ENCODE measurements around the gene MRGPRD.
A peak's percentile ranks its signal among the peaks of the same experiment; 100 is the strongest.

Gene MRGPRD

GRCh38 chr11:68966894-68967780 is 13.6 kb downstream of the MRGPRD start:
- DNase-seq: no peak

DNA sequence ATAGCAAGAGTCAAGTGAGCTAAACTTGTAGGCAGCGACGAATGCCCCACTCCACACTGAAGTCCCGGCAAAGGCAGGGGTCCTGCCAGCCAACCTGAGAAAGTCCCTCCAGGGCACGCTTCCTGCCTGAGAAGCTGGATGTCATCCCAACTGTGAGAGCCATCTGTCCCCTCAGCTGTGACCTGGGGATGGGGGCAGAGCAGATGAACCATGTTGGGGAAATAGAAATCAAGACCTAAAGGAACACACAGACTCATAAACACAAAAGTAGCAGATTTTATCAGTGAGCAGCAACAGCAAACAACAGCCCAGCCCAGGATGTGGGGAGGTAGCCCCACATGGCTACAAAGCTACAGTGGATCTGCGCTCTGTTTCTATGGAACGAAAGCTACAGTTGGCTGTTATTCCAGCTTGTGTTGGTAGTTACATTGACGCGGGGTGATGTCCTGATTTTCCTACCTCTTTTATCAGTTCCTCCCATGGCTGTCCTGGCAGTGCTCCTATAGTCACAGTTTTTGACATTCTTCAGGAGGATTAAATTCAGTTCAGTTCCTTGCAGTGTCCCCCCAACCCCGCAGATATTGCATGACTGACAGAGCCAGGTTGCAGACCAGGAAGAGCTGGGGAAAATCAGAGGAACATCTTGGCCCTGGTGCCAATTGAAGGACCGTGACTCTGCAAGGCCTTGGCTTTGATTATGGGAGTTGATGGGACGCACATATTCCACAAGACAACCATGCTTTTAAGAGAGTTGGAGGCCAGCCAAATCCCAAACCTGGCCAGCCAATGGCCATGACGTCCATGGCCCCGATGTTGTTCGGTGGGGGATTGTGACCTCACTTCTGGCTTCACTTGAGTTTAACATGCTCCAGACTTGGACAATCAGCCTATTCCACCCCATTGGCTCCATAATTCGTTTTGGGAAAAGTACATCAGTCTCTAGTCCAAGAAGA is 14.6 kb downstream of the MRGPRD start:
- no peak for DNase-seq

DNA sequence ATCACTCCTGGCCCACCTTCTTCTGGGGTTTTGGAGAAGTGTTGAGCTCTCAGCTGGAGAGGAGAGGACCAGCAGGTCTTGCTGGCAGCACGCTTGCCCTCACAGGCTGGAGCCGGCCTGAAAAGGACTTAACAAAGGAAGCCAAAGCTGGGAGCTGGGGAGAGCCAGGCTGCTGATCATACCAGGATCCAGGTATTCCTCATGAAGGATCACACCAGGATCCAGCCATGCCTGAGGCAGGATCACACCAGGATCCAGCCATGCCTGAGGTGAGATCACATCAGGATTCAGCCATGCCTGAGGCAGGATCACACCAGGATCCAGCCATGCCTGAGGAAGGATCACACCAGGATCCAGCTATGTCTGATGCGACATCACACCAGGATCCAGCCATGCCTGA is 17.0 kb downstream of the MRGPRD start:
- DNase-seq: no peak

GRCh38 chr11:68962527-68963250 is 18.1 kb downstream of the MRGPRD start:
- no peak for DNase-seq

- DNase-seq: no peak
These were observed 19.5 kb downstream of the MRGPRD start for GRCh38 chr11:68961245-68961644.

DNA sequence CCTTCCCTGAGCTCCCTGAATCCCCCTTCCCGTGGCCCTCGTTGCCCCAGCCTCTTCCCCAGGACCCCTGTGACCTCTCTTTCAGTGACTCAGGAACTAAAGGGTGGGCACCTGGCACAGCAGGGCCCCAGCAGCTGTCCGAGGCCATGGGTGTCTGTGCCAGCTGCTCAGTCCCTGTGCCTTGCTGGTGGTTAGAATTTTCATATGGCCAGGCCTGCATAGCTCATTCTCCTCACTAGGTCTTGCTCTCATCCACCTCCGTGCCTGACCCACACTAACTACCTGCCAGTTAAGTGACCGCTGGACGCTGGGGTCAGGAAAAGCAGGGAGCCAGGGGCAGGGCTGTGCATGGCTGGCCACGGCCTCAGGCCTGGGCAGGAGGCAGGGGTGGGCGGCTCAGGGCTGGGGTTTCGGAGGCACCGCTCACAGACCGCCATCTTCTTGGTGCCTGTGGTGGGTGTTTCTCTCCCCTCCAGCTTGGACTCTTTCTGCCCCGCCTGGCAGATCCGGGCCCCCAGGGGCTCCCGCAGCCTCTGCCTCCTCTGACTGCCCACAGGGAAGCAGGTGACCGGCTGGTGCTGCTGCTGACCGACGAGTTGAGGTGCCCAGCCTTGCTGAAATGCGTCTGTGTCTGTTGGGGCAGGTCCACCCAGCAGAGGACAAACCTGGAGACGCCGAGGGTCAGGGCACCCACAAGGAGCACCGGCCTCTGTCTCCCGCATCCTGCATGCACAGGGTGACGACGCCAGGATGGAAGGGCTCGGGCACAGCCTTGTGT is 20.3 kb downstream of the MRGPRD start:
- DNase-seq: no peak

GRCh38 chr11:68959465-68960293 is 21.1 kb downstream of the MRGPRD start:
- no peak for DNase-seq

DNA sequence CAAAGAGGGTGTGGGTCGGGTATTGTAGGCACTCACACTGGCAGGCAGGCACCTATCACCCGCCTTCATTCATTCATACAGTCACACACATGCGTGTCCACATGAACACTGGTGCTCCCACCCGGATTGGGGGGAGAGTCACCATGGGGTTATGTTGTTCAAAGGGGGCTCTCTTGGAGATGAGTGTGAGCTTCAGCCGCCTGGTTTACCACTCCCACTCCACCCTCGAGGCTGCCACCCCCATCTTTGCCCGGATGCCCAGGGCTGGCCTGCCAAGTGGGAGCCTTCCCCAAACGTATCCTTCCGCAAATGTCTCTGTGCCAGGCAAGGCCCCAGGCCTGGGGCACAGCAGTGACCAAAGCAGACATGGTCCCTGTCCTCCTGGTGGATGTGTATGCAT is 22.6 kb downstream of the MRGPRD start:
- no peak for DNase-seq

- DNase-seq: no peak
These were observed 24.1 kb downstream of the MRGPRD start for GRCh38 chr11:68956547-68957254.

DNA sequence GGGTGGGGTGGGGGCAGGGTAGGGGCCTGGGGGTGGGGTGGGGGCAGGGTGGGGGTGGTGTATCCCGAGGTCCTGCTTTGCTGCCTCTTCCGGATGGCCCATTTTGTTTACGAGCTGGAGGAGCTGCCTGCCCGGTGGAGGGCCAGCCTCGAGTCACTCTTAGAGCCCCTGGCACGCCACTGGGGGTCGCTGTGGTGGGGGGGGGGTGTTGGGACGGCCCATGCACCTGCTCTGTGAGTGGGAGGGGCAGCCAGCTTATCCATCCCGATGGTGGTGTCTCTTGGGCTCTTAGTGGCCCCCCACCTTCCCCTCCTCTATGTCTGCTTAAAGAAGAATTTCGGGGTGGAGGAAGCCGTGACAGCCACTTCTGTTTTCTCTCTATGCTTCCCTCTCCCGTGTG is 24.6 kb downstream of the MRGPRD start:
- no peak for DNase-seq

DNA sequence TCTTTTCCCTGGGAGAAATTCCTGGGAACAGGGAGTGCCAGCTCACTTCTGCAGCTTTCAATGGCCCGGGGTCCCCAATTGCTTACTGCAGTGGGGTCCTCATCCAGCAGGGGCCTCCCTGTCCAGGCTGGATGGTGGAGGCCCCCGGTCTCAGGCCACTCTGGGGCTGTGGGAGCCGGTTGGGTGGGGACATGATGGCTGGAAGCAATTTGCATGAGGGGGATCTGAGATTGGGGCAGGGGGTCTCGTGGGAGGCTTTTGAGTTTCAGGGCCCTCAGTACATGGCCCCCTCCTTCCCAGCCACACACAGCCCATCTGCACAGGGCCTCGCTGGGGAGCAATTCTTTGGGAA is 25.2 kb downstream of the MRGPRD start:
- DNase-seq: no peak

GRCh38 chr11:68954836-68955606 is 25.8 kb downstream of the MRGPRD start:
- DNase-seq: peak; percentile 24 to 43

GRCh38 chr11:68950762-68951161 is 30.0 kb downstream of the MRGPRD start:
- DNase-seq: no peak

- DNase-seq: peak in 1 of 2 donors; percentile 4
These were observed 30.5 kb downstream of the MRGPRD start for GRCh38 chr11:68950270-68950669.

GRCh38 chr11:68948935-68949334 is 31.9 kb downstream of the MRGPRD start:
- DNase-seq: no peak

GRCh38 chr11:68948496-68948895 is 32.3 kb downstream of the MRGPRD start:
- no peak for DNase-seq

GRCh38 chr11:68947151-68947550 is 33.6 kb downstream of the MRGPRD start:
- no peak for DNase-seq

DNA sequence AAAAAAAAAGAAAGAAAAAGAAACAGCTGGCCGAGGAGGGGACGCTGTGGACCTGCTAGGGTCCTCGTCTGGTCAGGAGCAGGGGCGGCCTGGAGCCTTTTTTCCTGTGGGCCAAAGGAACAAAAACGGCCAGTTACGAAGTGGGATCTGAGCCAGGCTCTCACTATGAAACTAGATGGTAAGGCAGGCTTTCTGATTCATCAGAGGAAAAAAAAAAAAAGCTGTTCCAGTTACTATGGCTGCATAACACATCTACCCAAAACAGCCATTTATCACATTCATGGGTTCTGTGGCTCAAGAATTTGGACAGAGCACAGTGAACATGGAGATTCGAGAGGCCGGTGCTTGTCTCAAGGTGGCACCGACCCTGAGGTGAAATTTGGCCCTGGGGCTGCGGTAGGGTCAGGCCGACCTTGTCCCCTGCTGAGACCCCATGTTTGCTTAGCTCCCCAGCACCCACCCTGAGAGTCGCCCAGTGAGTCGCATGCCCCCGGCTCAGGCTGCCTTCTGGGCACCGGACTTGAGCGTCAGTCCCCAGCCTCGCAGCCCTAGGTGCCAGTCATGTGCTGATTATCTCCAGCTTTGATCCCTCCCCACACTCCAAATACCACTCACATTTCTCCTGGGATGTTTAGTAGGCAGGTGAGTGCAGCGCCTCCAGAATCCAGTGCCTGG is 34.2 kb downstream of the MRGPRD start:
- DNase-seq: no peak

- DNase-seq: no peak
These were observed 38.0 kb downstream of the MRGPRD start for GRCh38 chr11:68942751-68943271.

All from bone marrow (tissue), 2 donors.